Measurements from ENCODE around the gene MAPKAP1. TPM values are rescaled to one million over a fixed set of nuclear protein-coding genes. Genes with fewer than 3 reads are reported as not detected.

MAPKAP1 gene
- total and polyA plus RNA-seq, 2 of the 13 experiments (the other 11 are each of a cell fraction or from before 2014, with no cell fraction given): 45.0 to 64.3 TPM

DNA sequence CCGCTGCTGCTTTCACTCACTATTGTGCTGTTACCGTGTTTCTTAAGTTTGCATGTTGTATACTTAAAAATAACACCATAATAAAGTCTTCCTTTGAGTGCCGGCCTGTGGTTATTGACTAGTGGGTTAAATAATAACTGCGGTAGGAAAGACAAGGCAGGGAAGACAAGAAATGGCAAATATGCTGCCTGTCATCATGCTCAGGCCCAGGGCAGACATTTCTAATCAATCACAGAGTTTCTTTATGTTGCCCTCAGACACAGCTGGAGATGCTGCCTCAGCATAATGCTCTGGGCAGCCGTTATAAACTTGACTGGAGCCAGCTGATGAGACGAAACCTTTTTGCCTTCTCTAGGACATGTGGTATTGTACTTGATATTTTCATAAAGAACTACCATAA lies 230.4 kb downstream of the MAPKAP1 start (continued):
- TF ChIP-seq ZNF530 (CRISPR knock-in tag; IDR thresholded peaks at IDR 0.05; ENCODE audit: low read depth) (no peak), FOXP1 (IDR thresholded peaks at IDR 0.05) (no peak), FOXP1 (CRISPR knock-in tag; IDR thresholded peaks at IDR 0.05) (peak; percentile 39; the same call in 1 of the 2 replicates), SOX5 (CRISPR knock-in tag; IDR thresholded peaks at IDR 0.05; ENCODE audit: borderline replicate concordance) (peak; percentile 35; the same call in 1 of the 2 replicates), ZFX (CRISPR knock-in tag; IDR thresholded peaks at IDR 0.05; ENCODE audit: low read depth) (peak; percentile 47), ZNF746 (CRISPR knock-in tag; IDR thresholded peaks at IDR 0.05) (no peak), TEAD3 (CRISPR knock-in tag; optimal IDR thresholded peaks at IDR 0.05; ENCODE audit: borderline replicate concordance) (peak; percentile 12)
- TF ChIP-seq, protein P1, sequence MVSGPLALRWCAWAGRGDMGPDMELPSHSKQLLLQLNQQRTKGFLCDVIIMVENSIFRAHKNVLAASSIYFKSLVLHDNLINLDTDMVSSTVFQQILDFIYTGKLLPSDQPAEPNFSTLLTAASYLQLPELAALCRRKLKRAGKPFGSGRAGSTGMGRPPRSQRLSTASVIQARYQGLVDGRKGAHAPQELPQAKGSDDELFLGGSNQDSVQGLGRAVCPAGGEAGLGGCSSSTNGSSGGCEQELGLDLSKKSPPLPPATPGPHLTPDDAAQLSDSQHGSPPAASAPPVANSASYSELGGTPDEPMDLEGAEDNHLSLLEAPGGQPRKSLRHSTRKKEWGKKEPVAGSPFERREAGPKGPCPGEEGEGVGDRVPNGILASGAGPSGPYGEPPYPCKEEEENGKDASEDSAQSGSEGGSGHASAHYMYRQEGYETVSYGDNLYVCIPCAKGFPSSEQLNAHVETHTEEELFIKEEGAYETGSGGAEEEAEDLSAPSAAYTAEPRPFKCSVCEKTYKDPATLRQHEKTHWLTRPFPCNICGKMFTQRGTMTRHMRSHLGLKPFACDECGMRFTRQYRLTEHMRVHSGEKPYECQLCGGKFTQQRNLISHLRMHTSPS (CRISPR knock-in tag; IDR thresholded peaks at IDR 0.05; ENCODE audit: low read depth): no peak

DNA sequence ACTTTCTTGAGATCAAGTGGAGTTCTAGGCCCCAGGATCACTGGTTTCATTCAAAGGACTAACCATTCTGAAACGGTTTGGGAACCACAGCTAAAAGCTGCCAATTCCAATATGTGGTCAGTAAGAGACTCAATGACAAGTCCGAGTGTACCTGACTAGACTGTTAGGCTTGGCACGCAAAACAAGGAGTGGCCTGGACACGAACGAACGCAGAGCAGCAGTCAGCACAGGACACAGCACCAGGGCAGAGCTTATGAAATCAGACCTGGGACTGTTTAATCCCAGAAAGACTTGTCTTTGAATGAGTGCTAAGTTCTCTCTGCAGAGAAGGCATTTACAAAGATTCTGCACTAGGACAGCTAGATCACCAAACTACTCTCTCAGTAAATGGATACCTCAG lies 231.6 kb downstream of the MAPKAP1 start:
- DNase-seq (ENCODE audit: low spot score) (no peak), ATAC-seq (no peak), FAIRE-seq (no peak)
- Histone ChIP-seq H3K4me1 (ENCODE audit: insufficient read depth, low read length) (peaks cover 33% of the 10 kb centered on the region), H3K36me3 (replicated peaks in 1 of 2; ENCODE audit: control insufficient read depth in 1 of 2, insufficient read depth in 2 of 2, low read length in 2 of 2) (peaks cover 0 to 1% of the 10 kb centered on the region in 2 experiments; a peak in 1 of 5 replicates), H2AFZ (ENCODE audit: low read length) (no peak overlapping the region), H3K27me3 (ENCODE audit: control insufficient read depth in 1 of 2, insufficient read depth in 2 of 2, low read length in 2 of 2) (no peaks in the 10 kb centered on the region), H3K4me3 (replicated peaks in 1 of 3; ENCODE audit: insufficient read depth in 1 of 3, low read depth in 2 of 3, low read length in 3 of 3) (no peak overlapping the region), H3K79me2 (ENCODE audit: insufficient read depth, low read length) (no peaks in the 10 kb centered on the region), H3K4me2 (ENCODE audit: low read depth, low read length) (no peak overlapping the region), H4K20me1 (ENCODE audit: insufficient read depth, low read length) (no peaks in the 10 kb centered on the region), H3K9me3 (ENCODE audit: low read length) (no peaks in the 10 kb centered on the region), H3K27ac (ENCODE audit: extremely low read length, insufficient read depth, low read length) (no peak overlapping the region), H3K9ac (ENCODE audit: insufficient read depth, low read depth, low read length) (no peak overlapping the region)
- BruUV-seq (replicated peaks): no TSS peak
- CTCF ChIA-PET (ENCODE audit: low intra/inter-chr PET ratio, low total read pairs): no interaction called here
- POLR2A ChIA-PET: no interaction called here
- intact Hi-C loops (cut with micrococcal nuclease; ENCODE audit: unreplicated experiment) (no loop called here), in situ Hi-C loops (cut with HindIII; ENCODE audit: extremely low pct_ligation_motif_present, low pct_unique_long_range_greater_than_20kb) (no loop called here)
- 96% methylated on average over 6 of the region's 6 CpGs for WGBS (ENCODE audit: low lambda C conversion rate)
- no peak for TF ChIP-seq PHF20 (CRISPR knock-in tag; IDR thresholded peaks at IDR 0.05)
- no peak for TF ChIP-seq NR2F1 (CRISPR knock-in tag; IDR thresholded peaks at IDR 0.05)
- TF ChIP-seq FLYWCH1 (CRISPR knock-in tag; IDR thresholded peaks at IDR 0.05): no peak
- TF ChIP-seq ZBTB42 (CRISPR knock-in tag; IDR thresholded peaks at IDR 0.05): no peak

Measured in HepG2 (cell line).